HepG2 (cell line): Measurements from ENCODE around the gene DLG2.

Source experiments
- EP300 ChIP-seq, 3 experiments: sonication (generic) in 1 of 3; formaldehyde crosslinking in 1 of 3; IDR thresholded peaks; 2 replicates each; pipeline versions ENCODE4 v1.5.1 to v1.6.1; 2011 to 2020; ENCODE audit warnings: low read depth in 2 of 3, low read length in 2 of 3, borderline replicate concordance in 1 of 3, improper control_type of control experiment in 1 of 3, mild to moderate bottlenecking in 1 of 3, missing genetic modification reagents in 1 of 3, moderate library complexity in 1 of 3
- ZNF24 ChIP-seq: fragments of 450-650 bp; IDR thresholded peaks from 2 replicates; pipeline ENCODE4 v1.6.1; 2017; ENCODE audit warnings: antibody characterized with exemption, mild to moderate bottlenecking

GRCh38 chr11:84383576-84383975, 1243.6 kb downstream of the DLG2 start:
- TF ChIP-seq ZNF24 (no peak), EP300 (IDR thresholded peaks at IDR 0.05; ENCODE audit: low read depth in 2 of 2, low read length in 2 of 2) (no peak), EP300 (CRISPR knock-in tag; IDR thresholded peaks at IDR 0.05; ENCODE audit: borderline replicate concordance) (no peak)
